ENCODE measurements around the gene BTBD1. TPM values are rescaled to one million over a fixed set of nuclear protein-coding genes. Genes with fewer than 3 reads are reported as not detected.
A peak's percentile ranks its signal among the peaks of the same experiment; 100 is the strongest.
"Not testable (repeated sequence)": the region's sequence is repeated elsewhere in the genome, so short reads cannot be mapped to it uniquely, and the experiment has no call there.

BTBD1 gene
- polyA plus RNA-seq, 1 of the 3 experiments (the other 2 are of a cell fraction), result 34.4 TPM

DNA sequence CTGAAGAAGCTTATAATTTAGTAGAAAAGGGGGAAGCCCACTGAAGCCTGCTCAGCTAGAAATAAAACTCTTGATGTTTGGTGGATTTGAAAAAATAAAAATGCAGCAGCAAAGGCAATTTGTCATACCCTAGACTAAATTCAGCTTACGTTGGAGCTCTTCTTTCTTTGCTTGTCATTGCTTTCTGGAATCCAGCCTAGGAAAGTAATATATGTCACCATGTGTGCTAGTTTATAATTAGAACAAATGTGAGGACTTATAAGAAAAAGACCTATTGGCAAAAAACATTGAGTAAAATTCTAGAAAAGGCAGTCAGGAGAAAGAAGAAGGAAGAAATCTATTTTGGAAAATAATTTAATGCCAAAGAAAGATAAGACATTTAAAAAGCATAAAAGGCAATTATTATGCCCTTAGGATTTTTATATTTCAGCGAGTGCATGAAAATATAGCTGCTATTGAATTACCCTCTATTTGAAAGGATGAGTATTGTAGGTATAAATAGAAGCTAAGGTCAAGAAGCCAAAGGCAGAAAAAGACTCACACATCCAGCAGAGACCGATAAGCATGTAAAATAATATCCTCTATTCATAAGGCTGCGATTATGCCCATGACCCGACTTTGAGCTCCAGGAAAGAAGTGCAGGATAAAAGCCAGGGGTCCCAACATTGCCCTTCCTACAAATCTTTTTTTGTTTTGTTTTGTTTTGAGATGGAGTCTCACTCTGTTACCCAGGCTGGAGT lies 10.6 kb upstream of the BTBD1 start:
- peaks cover 19% of the 10 kb centered on the region; the same call in 1 of the 2 replicates for H3K27me3 ChIP-seq (ENCODE audit: insufficient read depth)
- 12% methylated on average over 5 of the region's 5 CpGs for WGBS (ENCODE audit: low lambda C conversion rate)
- no peak overlapping the region for H2AFZ ChIP-seq (ENCODE audit: low read depth)
- no peak overlapping the region for H3K27ac ChIP-seq (ENCODE audit: low read depth in 2 of 2, low read length in 1 of 2)
- no peaks in the 10 kb centered on the region for H3K36me3 ChIP-seq (replicated peaks in 1 of 2; ENCODE audit: control insufficient read depth in 1 of 2, insufficient read depth in 2 of 2, low read length in 1 of 2)
- H3F3A ChIP-seq (replicated peaks; ENCODE audit: insufficient read depth), result no peaks in the 10 kb centered on the region
- no peaks in the 10 kb centered on the region for H4K20me1 ChIP-seq (ENCODE audit: insufficient read depth)
- TF ChIP-seq GATA2 (CRISPR knock-in tag; IDR thresholded peaks at IDR 0.05) (no peak), SMC3 (IDR thresholded peaks at IDR 0.05; ENCODE audit: low read depth, low read length) (no peak), GABPA (IDR thresholded peaks at IDR 0.05; ENCODE audit: low read depth) (no peak), FOSL2 (IDR thresholded peaks at IDR 0.05; ENCODE audit: borderline replicate concordance, low read depth) (no peak), PBX3 (IDR thresholded peaks at IDR 0.05) (no peak), JUND (IDR thresholded peaks at IDR 0.05) (no peak), EZH2phosphoT487 (IDR thresholded peaks at IDR 0.05; ENCODE audit: borderline replicate concordance, low read depth) (no peak), TAF1 (IDR thresholded peaks at IDR 0.05; ENCODE audit: borderline replicate concordance, low read depth, low read length) (no peak), MXI1 (IDR thresholded peaks at IDR 0.05; ENCODE audit: low read depth, low read length) (no peak), POLR2AphosphoS5 (IDR thresholded peaks at IDR 0.05; ENCODE audit: low read depth, low read length) (no peak), FOXM1 (IDR thresholded peaks at IDR 0.05; ENCODE audit: low read depth) (no peak), NFIC (IDR thresholded peaks at IDR 0.05; ENCODE audit: borderline replicate concordance) (no peak), RAD21 (IDR thresholded peaks at IDR 0.05; ENCODE audit: low read length) (no peak), FOXJ3 (CRISPR knock-in tag; IDR thresholded peaks at IDR 0.05) (no peak)
- CTCF ChIA-PET, result interaction anchor here (0.7 to 1.3 kb wide), 2 partner anchors 10 to 171 kb away, joined by 3 read pairs; no protein-coding TSS in a partner anchor
- no peak overlapping the region for H3K4me3 ChIP-seq (ENCODE audit: low read depth in 2 of 2, low read length in 1 of 2)
- DNase-seq, result no peak
- H3K4me1 ChIP-seq (ENCODE audit: control insufficient read depth in 1 of 2, insufficient read depth in 2 of 2, low read depth in 1 of 2, low read length in 1 of 2), result no peaks in the 10 kb centered on the region
- H3K9me3 ChIP-seq, result peaks cover 5% of the 10 kb centered on the region
- no peaks in the 10 kb centered on the region for H3K9me2 ChIP-seq
- POLR2A ChIA-PET, result interaction anchor here (1.8 kb wide), 1 partner anchor 10 kb away, joined by 4 read pairs; the partner anchor contains the start of gene BTBD1
- H3K4me2 ChIP-seq, result 0 out of 2 replicates have a peak overlapping the region, but pooled peaks have one; percentile 33
- no peak overlapping the region for H3K9ac ChIP-seq
- no peaks in the 10 kb centered on the region for H3K79me2 ChIP-seq (ENCODE audit: insufficient read depth)

DNA sequence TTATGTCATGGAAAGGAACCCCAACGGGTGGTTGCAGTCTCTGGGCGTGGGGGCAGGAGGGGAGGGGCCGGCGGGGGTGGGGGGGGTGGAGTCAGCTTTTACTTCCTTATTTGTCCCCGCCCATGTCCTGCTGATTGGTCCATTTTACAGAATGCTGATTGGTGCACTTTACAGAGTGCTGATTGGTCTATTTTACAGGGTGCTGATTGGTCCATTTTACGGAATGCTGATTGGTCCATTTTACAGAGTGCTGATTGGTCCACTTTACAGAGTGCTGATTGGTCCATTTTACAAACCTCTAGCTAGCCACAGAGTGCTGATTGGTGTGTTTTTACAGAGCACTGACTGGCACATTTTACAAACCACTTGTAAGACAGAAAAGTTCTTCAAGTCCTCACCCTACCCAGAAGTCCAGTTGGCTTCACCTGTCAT lies 2.2 kb upstream of the BTBD1 start:
- H3K4me3 ChIP-seq (ENCODE audit: low read depth in 2 of 2, low read length in 1 of 2); H3K27me3 ChIP-seq (ENCODE audit: insufficient read depth); H3K9ac ChIP-seq; H3K4me2 ChIP-seq; H2AFZ ChIP-seq (ENCODE audit: low read depth); H3K27ac ChIP-seq (ENCODE audit: low read depth in 2 of 2, low read length in 1 of 2); H3K9me2 ChIP-seq; H3K9me3 ChIP-seq; POLR2A ChIA-PET; H3K36me3 ChIP-seq (replicated peaks in 1 of 2; ENCODE audit: control insufficient read depth in 1 of 2, insufficient read depth in 2 of 2, low read length in 1 of 2): not testable (repeated sequence)
- CTCF ChIA-PET, result interaction anchor here (0.7 kb wide), 1 partner anchor 59 kb away, joined by 3 read pairs; no protein-coding TSS in a partner anchor
- WGBS (ENCODE audit: low lambda C conversion rate), result 82% methylated on average over 6 of the region's 6 CpGs
- peaks cover 7 to 15% of the 10 kb centered on the region in 2 experiments; a peak in 3 of 4 replicates for H3K4me1 ChIP-seq (ENCODE audit: control insufficient read depth in 1 of 2, insufficient read depth in 2 of 2, low read depth in 1 of 2, low read length in 1 of 2)
- peak; percentile 37 for DNase-seq
- H3K79me2 ChIP-seq (ENCODE audit: insufficient read depth), result peaks cover 26% of the 10 kb centered on the region
- H3F3A ChIP-seq (replicated peaks; ENCODE audit: insufficient read depth), result peaks cover 20% of the 10 kb centered on the region
- peaks cover 17% of the 10 kb centered on the region for H4K20me1 ChIP-seq (ENCODE audit: insufficient read depth)
